H9 (cell line): ENCODE results near the gene MAST4. TPM values are rescaled to one million over a fixed set of nuclear protein-coding genes. Genes with fewer than 3 reads are reported as not detected.

Experiments used
- DNase-seq: peaks from one replicate; pipeline ENCODE4 v3.0.0-alpha.2; 2017
- H2AFZ ChIP-seq: one replicate; pipeline ENCODE4 v1.6.1; 2013; ENCODE audit warnings: mild to moderate bottlenecking, low read length, control low read depth, moderate library complexity
- H2AK5ac ChIP-seq: 2 replicates; pipeline ENCODE4 v1.6.1; 2013; ENCODE audit warnings: low read length, control low read depth, mixed read lengths; ENCODE audit not compliant: insufficient read length
- H2BK120ac ChIP-seq: one replicate; pipeline ENCODE4 v1.6.1; 2013; ENCODE audit warnings: low read depth, mild to moderate bottlenecking, low read length, control low read depth, inconsistent platforms; ENCODE audit not compliant: poor library complexity, severe bottlenecking
- H2BK12ac ChIP-seq: 2 replicates; pipeline ENCODE4 v1.6.1; 2013; ENCODE audit warnings: low read length, control low read depth, mixed read lengths, low read depth; ENCODE audit not compliant: insufficient read length
- H2BK15ac ChIP-seq: 2 replicates; pipeline ENCODE4 v1.6.1; 2013; ENCODE audit warnings: low read depth, low read length, control low read depth
- H2BK20ac ChIP-seq: one replicate; pipeline ENCODE4 v1.6.1; 2013; ENCODE audit warnings: low read depth, mild to moderate bottlenecking, low read length, control low read depth, inconsistent platforms; ENCODE audit not compliant: poor library complexity, severe bottlenecking
- H2BK5ac ChIP-seq: 2 replicates; pipeline ENCODE4 v1.6.1; 2013; ENCODE audit warnings: low read length, control low read depth, mixed read lengths; ENCODE audit not compliant: insufficient read length
- H3K14ac ChIP-seq: 2 replicates; pipeline ENCODE4 v1.6.1; 2013; ENCODE audit warnings: low read length, control low read depth; ENCODE audit not compliant: insufficient read depth
- H3K18ac ChIP-seq: 2 replicates; pipeline ENCODE4 v1.6.1; 2013; ENCODE audit warnings: low read depth, mild to moderate bottlenecking, mixed read lengths, low read length, control low read depth; ENCODE audit not compliant: insufficient read length
- H3K23ac ChIP-seq: 2 replicates; pipeline ENCODE4 v1.6.1; 2013; ENCODE audit warnings: low read length, control low read depth, mixed read lengths, low read depth; ENCODE audit not compliant: insufficient read length
- H3K23me2 ChIP-seq: 2 replicates; pipeline ENCODE4 v1.6.1; 2013; ENCODE audit warnings: low read depth, mild to moderate bottlenecking, mixed read lengths, low read length, control low read depth; ENCODE audit not compliant: insufficient read length, poor library complexity, severe bottlenecking
- H3K27ac ChIP-seq: 2 replicates; pipeline ENCODE4 v1.5.1; 2013; ENCODE audit warnings: low read length, control low read depth, mixed read lengths, low read depth; ENCODE audit not compliant: insufficient read length
- H3K27me3 ChIP-seq: 2 replicates; pipeline ENCODE4 v1.6.1; 2013; ENCODE audit warnings: low read length, control low read depth, inconsistent platforms; ENCODE audit not compliant: insufficient read depth
- H3K4ac ChIP-seq: 2 replicates; pipeline ENCODE4 v1.6.1; 2013; ENCODE audit warnings: low read depth, mild to moderate bottlenecking, control low read depth, inconsistent platforms, low read length, moderate library complexity
- H3K4me1 ChIP-seq: 2 replicates; pipeline ENCODE4 v1.6.1; 2013; ENCODE audit warnings: low read length, control low read depth, inconsistent platforms; ENCODE audit not compliant: insufficient read depth
- H3K4me2 ChIP-seq: 2 replicates; pipeline ENCODE4 v1.6.1; 2013; ENCODE audit warnings: low read length, control low read depth, mixed read lengths; ENCODE audit not compliant: insufficient read length, insufficient read depth
- H3K56ac ChIP-seq: 2 replicates; pipeline ENCODE4 v1.6.1; 2013; ENCODE audit warnings: low read depth, mild to moderate bottlenecking, mixed read lengths, low read length, control low read depth; ENCODE audit not compliant: insufficient read length
- H3K79me1 ChIP-seq: 2 replicates; pipeline ENCODE4 v1.6.1; 2013; ENCODE audit warnings: low read depth, mild to moderate bottlenecking, moderate library complexity, low read length, control low read depth, inconsistent platforms; ENCODE audit not compliant: insufficient read depth, poor library complexity, severe bottlenecking
- H3K79me2 ChIP-seq: 2 replicates; pipeline ENCODE4 v1.6.1; 2013; ENCODE audit warnings: low read length, control low read depth, inconsistent platforms; ENCODE audit not compliant: insufficient read depth
- H3K9ac ChIP-seq: 2 replicates; pipeline ENCODE4 v1.6.1; 2013; ENCODE audit warnings: low read length, control low read depth, mixed read lengths; ENCODE audit not compliant: insufficient read length; ENCODE audit errors: extremely low read depth
- H3K9me3 ChIP-seq: one replicate; pipeline ENCODE4 v1.6.1; 2013; ENCODE audit warnings: low read depth, low read length, inconsistent platforms; ENCODE audit not compliant: control insufficient read depth
- H3T11ph ChIP-seq: one replicate; pipeline ENCODE4 v1.6.1; 2013; ENCODE audit warnings: mild to moderate bottlenecking, low read length, control low read depth, inconsistent platforms
- H4K20me1 ChIP-seq: one replicate; pipeline ENCODE4 v1.6.1; 2013; ENCODE audit not compliant: control insufficient read depth, insufficient read length, insufficient read depth
- H4K5ac ChIP-seq: 2 replicates; pipeline ENCODE4 v1.6.1; 2013; ENCODE audit warnings: low read depth, mild to moderate bottlenecking, mixed read lengths, low read length, control low read depth; ENCODE audit not compliant: insufficient read length
- H4K8ac ChIP-seq: replicated peaks from 2 replicates; pipeline ENCODE4 v1.6.1; 2013; ENCODE audit warnings: low read length, control low read depth, mixed read lengths, low read depth; ENCODE audit not compliant: insufficient read length
- H4K91ac ChIP-seq: 2 replicates; pipeline ENCODE4 v1.6.1; 2013; ENCODE audit warnings: low read depth, mild to moderate bottlenecking, moderate library complexity, mixed read lengths, low read length, control low read depth; ENCODE audit not compliant: insufficient read length
- H3K27ac Mint-ChIP-seq, 3 experiments: 2 replicates in 2 of 3; 3 replicates in 1 of 3; pipeline ENCODE4 v1.8.0; 2020 to 2021; ENCODE audit warnings: mixed read lengths in 3 of 3, mild to moderate bottlenecking in 1 of 3, moderate library complexity in 1 of 3
- H3K27me3 Mint-ChIP-seq: 2 replicates; pipeline ENCODE4 v1.8.0; 2021; ENCODE audit warnings: low read depth, mild to moderate bottlenecking, moderate library complexity, mixed read lengths
- H3K36me3 Mint-ChIP-seq, 3 experiments: 2 replicates in 2 of 3; 3 replicates in 1 of 3; pipeline ENCODE4 v1.8.0; 2020 to 2021; ENCODE audit warnings: low read depth in 3 of 3, mixed read lengths in 3 of 3; ENCODE audit not compliant: insufficient read depth in 1 of 3
- H3K4me1 Mint-ChIP-seq, 2 experiments: 2 replicates each; pipeline ENCODE4 v1.8.0; 2020; ENCODE audit warnings: mixed read lengths in 2 of 2
- H3K4me3 Mint-ChIP-seq, 2 experiments: 2 replicates in 1 of 2; 3 replicates in 1 of 2; pipeline ENCODE4 v1.8.0; 2020 to 2021; ENCODE audit warnings: mild to moderate bottlenecking in 2 of 2, mixed read lengths in 2 of 2, moderate library complexity in 1 of 2
- H3K9me3 Mint-ChIP-seq, 2 experiments: 2 replicates in 1 of 2; 3 replicates in 1 of 2; pipeline ENCODE4 v1.8.0; 2020; ENCODE audit warnings: mild to moderate bottlenecking in 2 of 2, mixed read lengths in 2 of 2, moderate library complexity in 1 of 2
- WGBS: extraction: QIAGEN DNeasy Blood & Tissue Kit; methylation state at CpG from one replicate; pipeline ENCODE4 v1.1.7; 2013; ENCODE audit warnings: missing lambda C conversion rate, low lambda C conversion rate, mixed read lengths; ENCODE audit not compliant: insufficient read length; ENCODE audit errors: extremely low coverage; 5-methylcytosine and 5-hydroxymethylcytosine counted together
- total RNA-seq: library from RNA; stranded (reverse); gene quantifications from 2 replicates; pipeline ENCODE4 v1.2.1, GENCODE V29; 2021
- TF ChIP-seq, protein P1 (sequence below): fragments of 200-600 bp; sonication (generic); conservative IDR thresholded peaks from 3 replicates; pipeline ENCODE4 v1.8.0; 2021; ENCODE audit warnings: antibody characterized with exemption, mild to moderate bottlenecking

Gene MAST4
- total RNA-seq, 1 experiment from 2014 or later, result 3.7 TPM

DNA sequence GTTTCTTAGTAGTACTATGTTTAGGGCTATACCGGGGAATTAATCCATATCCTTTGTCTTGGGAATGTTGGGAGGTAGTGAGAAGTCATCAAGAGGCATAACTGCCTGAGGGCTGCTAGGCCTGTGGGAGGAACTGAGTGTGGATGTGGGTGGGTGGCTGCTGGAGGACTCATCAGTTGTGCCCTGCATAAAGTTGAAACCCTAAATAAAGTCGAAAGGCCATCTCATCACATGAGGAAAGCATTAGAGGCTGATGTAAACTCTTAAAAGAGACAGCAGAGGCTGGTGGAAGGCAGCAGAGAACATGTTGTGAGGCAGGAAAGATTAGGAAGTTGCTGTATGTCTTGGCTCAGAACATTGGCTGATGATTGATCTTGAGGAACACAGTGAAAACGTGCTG is 143.8 kb downstream of the MAST4 start:
- no peak for DNase-seq
- H2BK20ac ChIP-seq, result no peak overlapping the region
- H3K56ac ChIP-seq, result no peak overlapping the region
- no peak overlapping the region for H2BK120ac ChIP-seq
- no peak overlapping the region for H2BK15ac ChIP-seq
- no peak overlapping the region for H3K14ac ChIP-seq
- no peak overlapping the region for H4K8ac ChIP-seq
- TF ChIP-seq, protein P1, sequence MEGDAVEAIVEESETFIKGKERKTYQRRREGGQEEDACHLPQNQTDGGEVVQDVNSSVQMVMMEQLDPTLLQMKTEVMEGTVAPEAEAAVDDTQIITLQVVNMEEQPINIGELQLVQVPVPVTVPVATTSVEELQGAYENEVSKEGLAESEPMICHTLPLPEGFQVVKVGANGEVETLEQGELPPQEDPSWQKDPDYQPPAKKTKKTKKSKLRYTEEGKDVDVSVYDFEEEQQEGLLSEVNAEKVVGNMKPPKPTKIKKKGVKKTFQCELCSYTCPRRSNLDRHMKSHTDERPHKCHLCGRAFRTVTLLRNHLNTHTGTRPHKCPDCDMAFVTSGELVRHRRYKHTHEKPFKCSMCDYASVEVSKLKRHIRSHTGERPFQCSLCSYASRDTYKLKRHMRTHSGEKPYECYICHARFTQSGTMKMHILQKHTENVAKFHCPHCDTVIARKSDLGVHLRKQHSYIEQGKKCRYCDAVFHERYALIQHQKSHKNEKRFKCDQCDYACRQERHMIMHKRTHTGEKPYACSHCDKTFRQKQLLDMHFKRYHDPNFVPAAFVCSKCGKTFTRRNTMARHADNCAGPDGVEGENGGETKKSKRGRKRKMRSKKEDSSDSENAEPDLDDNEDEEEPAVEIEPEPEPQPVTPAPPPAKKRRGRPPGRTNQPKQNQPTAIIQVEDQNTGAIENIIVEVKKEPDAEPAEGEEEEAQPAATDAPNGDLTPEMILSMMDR, result no peak
- H4K91ac ChIP-seq, result no peak overlapping the region
- no peak overlapping the region for H4K5ac ChIP-seq
- WGBS, result no CpG with 5 or more reads among the region's 3 CpGs
- H2BK12ac ChIP-seq, result no peak overlapping the region
- no peaks in the 10 kb centered on the region for H3K23me2 ChIP-seq
- Mint-ChIP-seq H3K36me3 (no peaks in the 10 kb centered on the region; a peak in 1 of 7 replicates), H3K4me3 (no peak overlapping the region), H3K4me1 (no peaks in the 10 kb centered on the region), H3K27ac (no peak overlapping the region), H3K9me3 (no peaks in the 10 kb centered on the region), H3K27me3 (no peaks in the 10 kb centered on the region; the same call in none of the 2 replicates)
- H3K27ac ChIP-seq, result no peak overlapping the region
- no peaks in the 10 kb centered on the region for H3K9me3 ChIP-seq
- H3K27me3 ChIP-seq, result no peaks in the 10 kb centered on the region
- H3K79me1 ChIP-seq, result no peaks in the 10 kb centered on the region
- no peak overlapping the region for H3K23ac ChIP-seq
- no peak overlapping the region for H3T11ph ChIP-seq
- no peak overlapping the region for H2BK5ac ChIP-seq
- H2AK5ac ChIP-seq, result no peak overlapping the region
- H4K20me1 ChIP-seq, result no peaks in the 10 kb centered on the region
- no peak overlapping the region for H2AFZ ChIP-seq
- H3K4me1 ChIP-seq, result no peaks in the 10 kb centered on the region
- no peak overlapping the region for H3K18ac ChIP-seq
- no peaks in the 10 kb centered on the region for H3K79me2 ChIP-seq
- no peak overlapping the region for H3K4ac ChIP-seq
- no peak overlapping the region for H3K4me2 ChIP-seq
- no peak overlapping the region for H3K9ac ChIP-seq
